ENCODE results near the gene MGA.

- no peak for TF ChIP-seq CTCF (IDR thresholded peaks at IDR 0.05; ENCODE audit: insufficient read depth, low read length)
- no peak for TF ChIP-seq POLR2AphosphoS5 (IDR thresholded peaks at IDR 0.05; ENCODE audit: low read depth)
- TF ChIP-seq SPI1 (IDR thresholded peaks at IDR 0.05; ENCODE audit: borderline replicate concordance, low read depth): no peak
- TF ChIP-seq GABPA (IDR thresholded peaks at IDR 0.05; ENCODE audit: low read depth): no peak
- TF ChIP-seq, protein P1, sequence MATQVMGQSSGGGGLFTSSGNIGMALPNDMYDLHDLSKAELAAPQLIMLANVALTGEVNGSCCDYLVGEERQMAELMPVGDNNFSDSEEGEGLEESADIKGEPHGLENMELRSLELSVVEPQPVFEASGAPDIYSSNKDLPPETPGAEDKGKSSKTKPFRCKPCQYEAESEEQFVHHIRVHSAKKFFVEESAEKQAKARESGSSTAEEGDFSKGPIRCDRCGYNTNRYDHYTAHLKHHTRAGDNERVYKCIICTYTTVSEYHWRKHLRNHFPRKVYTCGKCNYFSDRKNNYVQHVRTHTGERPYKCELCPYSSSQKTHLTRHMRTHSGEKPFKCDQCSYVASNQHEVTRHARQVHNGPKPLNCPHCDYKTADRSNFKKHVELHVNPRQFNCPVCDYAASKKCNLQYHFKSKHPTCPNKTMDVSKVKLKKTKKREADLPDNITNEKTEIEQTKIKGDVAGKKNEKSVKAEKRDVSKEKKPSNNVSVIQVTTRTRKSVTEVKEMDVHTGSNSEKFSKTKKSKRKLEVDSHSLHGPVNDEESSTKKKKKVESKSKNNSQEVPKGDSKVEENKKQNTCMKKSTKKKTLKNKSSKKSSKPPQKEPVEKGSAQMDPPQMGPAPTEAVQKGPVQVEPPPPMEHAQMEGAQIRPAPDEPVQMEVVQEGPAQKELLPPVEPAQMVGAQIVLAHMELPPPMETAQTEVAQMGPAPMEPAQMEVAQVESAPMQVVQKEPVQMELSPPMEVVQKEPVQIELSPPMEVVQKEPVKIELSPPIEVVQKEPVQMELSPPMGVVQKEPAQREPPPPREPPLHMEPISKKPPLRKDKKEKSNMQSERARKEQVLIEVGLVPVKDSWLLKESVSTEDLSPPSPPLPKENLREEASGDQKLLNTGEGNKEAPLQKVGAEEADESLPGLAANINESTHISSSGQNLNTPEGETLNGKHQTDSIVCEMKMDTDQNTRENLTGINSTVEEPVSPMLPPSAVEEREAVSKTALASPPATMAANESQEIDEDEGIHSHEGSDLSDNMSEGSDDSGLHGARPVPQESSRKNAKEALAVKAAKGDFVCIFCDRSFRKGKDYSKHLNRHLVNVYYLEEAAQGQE (IDR thresholded peaks at IDR 0.05; ENCODE audit: insufficient replicate concordance, low read depth): no peak
These were observed 4.0 kb upstream of the MGA start for GRCh38 chr15:41656188-41656587.

All from HL-60 (cell line).